NCI-H446 treated with DMSO at 0.1 percent for 48 hours (cell line): ENCODE results near the gene TINAG.

Experiments
- DNase-seq: peaks from one replicate; lab custom pipeline; 2025; lab: John Stamatoyannopoulos, UW

TINAG gene

GRCh38 chr6:54427396-54427937 lies 119.2 kb downstream of the TINAG start:
- DNase-seq = no peak

DNA sequence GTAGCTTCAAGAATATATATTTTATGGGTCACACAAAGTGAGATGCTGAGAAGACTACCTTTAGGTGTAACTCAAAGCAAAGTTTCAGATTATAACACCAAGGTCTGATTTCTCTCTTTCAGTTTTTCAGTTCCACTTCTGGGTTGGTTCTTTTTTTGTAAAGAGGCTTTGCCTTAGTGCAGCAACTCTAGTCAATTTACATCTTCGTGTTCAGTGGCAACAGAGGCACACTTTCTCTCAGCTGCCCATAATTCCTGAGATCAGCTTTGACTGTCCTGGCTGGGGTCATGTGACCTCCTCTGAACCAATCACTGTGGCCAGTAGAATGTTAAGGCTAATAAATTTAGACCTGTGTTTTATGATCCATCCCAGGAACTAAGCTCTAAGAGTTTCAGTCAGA lies 120.2 kb downstream of the TINAG start:
- DNase-seq = no peak

GRCh38 chr6:54431466-54431865 lies 123.2 kb downstream of the TINAG start:
- peak; percentile 7 for DNase-seq
